K562 (cell line): ENCODE measurements around the gene CACNG5. TPM values are rescaled to one million over a fixed set of nuclear protein-coding genes. Genes with fewer than 3 reads are reported as not detected.

ENCODE experiments used
- DLX4 ChIP-seq: fragments of 250-450 bp; sonication (Bioruptor Pico); IDR thresholded peaks from 2 replicates; pipeline ENCODE4 v1.6.1; 2021; ENCODE audit warnings: mild to moderate bottlenecking
- MGA ChIP-seq: fragments of 450-650 bp; IDR thresholded peaks from 2 replicates; pipeline ENCODE4 v1.6.1; 2016; ENCODE audit warnings: mild to moderate bottlenecking, moderate library complexity
- ZSCAN29 ChIP-seq: fragments of 450-650 bp; IDR thresholded peaks from 2 replicates; pipeline ENCODE4 v1.6.1; 2017
- polyA plus RNA-seq, 8 experiments: library from polyadenylated mRNA; depleted of rRNA in 4 of 8; stranded (reverse) in 5 of 8; unstranded in 3 of 8; fragments of >200 nt; fragmentation: Nextera tagmentation in 2 of 8; fragmentation: Illumina TruSeq in 1 of 8; extraction: Ambion mirVana in 2 of 8; extraction: Trizol in 1 of 8; gene quantifications; 2 replicates each; pipeline versions ENCODE4 v1.2.1 to v1.2.3, GENCODE V29; 2011 to 2014; ENCODE audit warnings: inconsistent platforms in 1 of 8, missing spikeins in 1 of 8
- total RNA-seq, 7 experiments: library from RNA; depleted of rRNA in 6 of 7; stranded (reverse); fragments of >200 nt in 6 of 7; fragmentation: Illumina TruSeq in 2 of 7; extraction: Trizol in 2 of 7; gene quantifications; 2 replicates each; pipeline versions ENCODE4 v1.2.1 to v1.2.3, GENCODE V29; 2011 to 2021; ENCODE audit warnings: low replicate concordance in 1 of 7

The CACNG5 gene
- total and polyA plus RNA-seq, 9 of the 15 experiments (the other 6 are each of a cell fraction or from before 2014, with no cell fraction given) = not detected

GRCh38 chr17:66906321-66907278, 71.7 kb downstream of the CACNG5 start (continued):
- TF ChIP-seq ZSCAN29 = no peak
- no peak for TF ChIP-seq DLX4 (CRISPR knock-in tag)
- peak; percentile 35; the same call in 1 of the 2 replicates for TF ChIP-seq MGA
